ENCODE results near the gene PCDHGB3. TPM values are rescaled to one million over a fixed set of nuclear protein-coding genes. Genes with fewer than 3 reads are reported as not detected.

The PCDHGB3 gene
- total RNA-seq, 1 experiment from 2014 or later, result 1.6 TPM

GRCh38 chr5:141419074-141419880 is 49.2 kb downstream of the PCDHGB3 start:
- Histone ChIP-seq H3K4me1 (ENCODE audit: insufficient read depth, low read length) (no peaks in the 10 kb centered on the region), H4K5ac (ENCODE audit: insufficient read length, low read depth, low read length) (no peak overlapping the region), H3K9me3 (ENCODE audit: control insufficient read depth, low read depth, low read length) (peaks cover 13% of the 10 kb centered on the region), H3K79me2 (ENCODE audit: insufficient read depth, low read length) (no peaks in the 10 kb centered on the region), H3K14ac (ENCODE audit: insufficient read depth, low read length) (no peak overlapping the region), H4K20me1 (ENCODE audit: control insufficient read depth, insufficient read depth, insufficient read length) (no peaks in the 10 kb centered on the region), H3T11ph (ENCODE audit: low read length) (no peak overlapping the region), H3K4me2 (ENCODE audit: insufficient read depth, insufficient read length, low read length) (no peak overlapping the region), H3K23ac (ENCODE audit: insufficient read length, low read depth, low read length) (no peak overlapping the region), H3K18ac (ENCODE audit: insufficient read length, low read depth, low read length) (no peak overlapping the region), H3K27me3 (ENCODE audit: insufficient read depth, low read length) (no peaks in the 10 kb centered on the region; the same call in 1 of the 2 replicates), H2AK5ac (ENCODE audit: insufficient read length, low read length) (no peak overlapping the region), H3K4ac (ENCODE audit: low read depth, low read length) (no peak overlapping the region), H2AFZ (ENCODE audit: low read length) (no peak overlapping the region), H3K56ac (ENCODE audit: insufficient read length, low read depth, low read length) (no peak overlapping the region), H4K8ac (replicated peaks; ENCODE audit: insufficient read length, low read depth, low read length) (no peak overlapping the region), H2BK120ac (ENCODE audit: low read depth, low read length, poor library complexity, severe bottlenecking) (no peak overlapping the region), H3K9ac (ENCODE audit: extremely low read depth, insufficient read length, low read length) (no peak overlapping the region), H2BK5ac (ENCODE audit: insufficient read length, low read length) (no peak overlapping the region), H2BK12ac (ENCODE audit: insufficient read length, low read depth, low read length) (no peak overlapping the region), H3K79me1 (ENCODE audit: insufficient read depth, low read depth, low read length, poor library complexity, severe bottlenecking) (no peaks in the 10 kb centered on the region), H4K91ac (ENCODE audit: insufficient read length, low read depth, low read length) (no peak overlapping the region), H3K27ac (ENCODE audit: insufficient read length, low read depth, low read length) (no peak overlapping the region), H3K23me2 (ENCODE audit: insufficient read length, low read depth, low read length, poor library complexity, severe bottlenecking) (peaks cover 7% of the 10 kb centered on the region), H2BK15ac (ENCODE audit: low read depth, low read length) (no peak overlapping the region), H2BK20ac (ENCODE audit: low read depth, low read length, poor library complexity, severe bottlenecking) (no peak overlapping the region)
- no peak for TF ChIP-seq CTCF (conservative IDR thresholded peaks at IDR 0.05)
- no CpG with 5 or more reads among the region's 74 CpGs for WGBS (ENCODE audit: extremely low coverage, insufficient read length, low lambda C conversion rate)
- Mint-ChIP-seq H3K4me3 (peak overlapping the region in 1 of 2 experiments; percentile 86; a peak in 1 of 5 replicates), H3K36me3 (ENCODE audit: insufficient read depth in 1 of 3, low read depth in 3 of 3) (peaks cover 58 to 86% (median 65%) of the 10 kb centered on the region in 3 experiments), H3K9me3 (peaks cover 67 to 79% of the 10 kb centered on the region in 2 experiments), H3K27me3 (ENCODE audit: low read depth) (peaks cover 17% of the 10 kb centered on the region), H3K4me1 (peaks cover 4 to 13% of the 10 kb centered on the region in 2 experiments; a peak in 3 of 4 replicates), H3K27ac (no peak overlapping the region)
- DNase-seq, result peak; percentile 28

Measured in H9 (cell line).